Endodermal cell (in vitro differentiated cells): ENCODE measurements around the gene TMEM175. TPM values are rescaled to one million over a fixed set of nuclear protein-coding genes. Genes with fewer than 3 reads are reported as not detected.

Experiments used
- DNase-seq: peaks from one replicate; pipeline ENCODE4 v3.0.0-alpha.2; 2017
- H3K27ac ChIP-seq: 2 replicates; pipeline ENCODE4 v1.5.1; 2013; ENCODE audit warnings: mild to moderate bottlenecking, low read depth, low read length, moderate library complexity
- H3K27me3 ChIP-seq: 2 replicates; pipeline ENCODE4 v1.6.1; 2013; ENCODE audit warnings: mild to moderate bottlenecking, low read length, moderate library complexity; ENCODE audit not compliant: insufficient read depth, control insufficient read depth, poor library complexity, severe bottlenecking
- H3K36me3 ChIP-seq: 2 replicates; pipeline ENCODE4 v1.7.0; 2013; ENCODE audit warnings: mild to moderate bottlenecking, low read length, moderate library complexity; ENCODE audit not compliant: control insufficient read depth, insufficient read depth
- H3K4me1 ChIP-seq: one replicate; pipeline ENCODE4 v1.7.0; 2013; ENCODE audit warnings: low read length; ENCODE audit not compliant: control insufficient read depth, insufficient read depth
- H3K4me3 ChIP-seq: 2 replicates; pipeline ENCODE4 v1.5.1; 2013; ENCODE audit warnings: mild to moderate bottlenecking, low read length, moderate library complexity
- H3K9ac ChIP-seq: 2 replicates; pipeline ENCODE4 v1.6.1; 2013; ENCODE audit warnings: mild to moderate bottlenecking, low read length, moderate library complexity; ENCODE audit not compliant: poor library complexity, severe bottlenecking; ENCODE audit errors: extremely low read depth
- H3K9me3 ChIP-seq: 2 replicates; pipeline ENCODE4 v1.6.1; 2013; ENCODE audit warnings: mild to moderate bottlenecking, low read length, moderate library complexity; ENCODE audit not compliant: control insufficient read depth
- H3K27ac Mint-ChIP-seq: 2 replicates; pipeline ENCODE4 v1.8.0; 2020; ENCODE audit warnings: mixed read lengths
- H3K27me3 Mint-ChIP-seq: 2 replicates; pipeline ENCODE4 v1.8.0; 2021; ENCODE audit warnings: mild to moderate bottlenecking, mixed read lengths; ENCODE audit not compliant: insufficient read depth
- H3K36me3 Mint-ChIP-seq: 2 replicates; pipeline ENCODE4 v1.8.0; 2020; ENCODE audit warnings: low read depth, mixed read lengths
- H3K4me1 Mint-ChIP-seq: 2 replicates; pipeline ENCODE4 v1.8.0; 2020; ENCODE audit warnings: mixed read lengths
- H3K4me3 Mint-ChIP-seq: 2 replicates; pipeline ENCODE4 v1.8.0; 2020; ENCODE audit warnings: mild to moderate bottlenecking, moderate library complexity, mixed read lengths
- H3K9me3 Mint-ChIP-seq: 2 replicates; pipeline ENCODE4 v1.8.0; 2020; ENCODE audit warnings: mild to moderate bottlenecking, mixed read lengths
- WGBS, 2 experiments: methylation state at CpG; one replicate each; pipeline versions ENCODE4 v1.1.5 to v1.1.7; 2013; ENCODE audit warnings: missing lambda C conversion rate in 2 of 2, mixed read lengths in 1 of 2; ENCODE audit not compliant: insufficient coverage in 1 of 2, insufficient read length in 1 of 2; 5-methylcytosine and 5-hydroxymethylcytosine counted together
- total RNA-seq, 2 donors: library from RNA; stranded (reverse); fragmentation: NEBNext Ultra II Directional in 1 of 2; extraction: Animal tissue kit (Norgen Biotek cat#: 25700) in 1 of 2; gene quantifications; 2 replicates in 1 of 2; 3 replicates in 1 of 2; pipeline ENCODE4 v1.2.1, GENCODE V29; 2021
- TF ChIP-seq, protein P1 (sequence below): fragments of 200-600 bp; sonication (generic); conservative IDR thresholded peaks from 2 replicates; pipeline ENCODE4 v1.5.0; 2021; ENCODE audit warnings: antibody characterized with exemption, mild to moderate bottlenecking

The TMEM175 gene
- total RNA-seq, 2 donors from 2014 or later: 15.9 to 23.0 TPM

DNA sequence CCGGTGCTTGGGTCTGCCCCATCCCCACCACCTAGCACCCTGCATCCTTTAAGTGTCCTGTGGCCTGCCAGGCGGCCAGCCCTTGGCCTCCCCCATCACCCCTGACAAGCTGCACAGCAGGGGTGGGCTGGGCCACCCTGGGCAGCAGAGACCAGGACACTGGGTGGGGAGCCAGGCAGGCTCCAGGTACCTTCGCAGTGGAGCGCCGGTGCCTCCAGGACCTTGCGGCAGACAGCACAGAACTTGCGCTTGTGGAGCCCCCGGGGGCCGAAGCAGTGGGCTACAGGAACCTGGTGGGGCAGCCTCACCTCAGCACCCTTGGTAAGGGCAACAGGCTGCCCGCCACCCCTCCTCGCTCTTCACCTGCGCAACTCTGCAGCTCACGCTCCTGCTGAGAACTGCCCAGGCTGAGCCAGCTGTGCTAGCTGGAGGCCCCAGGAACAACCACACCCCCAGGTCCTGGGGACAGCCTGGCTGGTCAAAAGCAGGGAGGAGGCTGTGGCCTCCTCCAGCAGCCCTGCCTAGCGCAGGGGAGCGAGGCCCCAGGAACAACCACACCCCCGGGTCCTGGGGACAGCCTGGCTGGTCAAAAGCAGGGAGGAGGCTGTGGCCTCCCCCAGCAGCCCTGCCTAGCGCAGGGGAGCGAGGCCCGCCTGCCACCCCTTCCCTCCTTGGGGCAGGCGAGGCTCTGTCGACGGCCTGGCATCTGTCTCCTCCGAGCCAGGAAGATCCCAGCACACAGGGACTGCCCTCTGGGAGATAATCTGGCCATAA, 36.5 kb downstream of the TMEM175 start:
- no peak for DNase-seq
- no peaks in the 10 kb centered on the region for H3K4me1 ChIP-seq

GRCh38 chr4:970046-970745, 37.9 kb downstream of the TMEM175 start:
- Mint-ChIP-seq H3K9me3 (peaks cover 4% of the 10 kb centered on the region), H3K27me3 (peaks cover 29% of the 10 kb centered on the region), H3K4me1 (peaks cover 8% of the 10 kb centered on the region), H3K27ac (no peak overlapping the region), H3K4me3 (no peak overlapping the region), H3K36me3 (peaks cover 4% of the 10 kb centered on the region)
- H3K9me3 ChIP-seq: no peaks in the 10 kb centered on the region
- peaks cover 9% of the 10 kb centered on the region for H3K27me3 ChIP-seq
- 87 to 88% methylated on average over 22 to 25 of the region's 25 CpGs for WGBS, 2 experiments
- no peak overlapping the region for H3K27ac ChIP-seq
- TF ChIP-seq, protein P1, sequence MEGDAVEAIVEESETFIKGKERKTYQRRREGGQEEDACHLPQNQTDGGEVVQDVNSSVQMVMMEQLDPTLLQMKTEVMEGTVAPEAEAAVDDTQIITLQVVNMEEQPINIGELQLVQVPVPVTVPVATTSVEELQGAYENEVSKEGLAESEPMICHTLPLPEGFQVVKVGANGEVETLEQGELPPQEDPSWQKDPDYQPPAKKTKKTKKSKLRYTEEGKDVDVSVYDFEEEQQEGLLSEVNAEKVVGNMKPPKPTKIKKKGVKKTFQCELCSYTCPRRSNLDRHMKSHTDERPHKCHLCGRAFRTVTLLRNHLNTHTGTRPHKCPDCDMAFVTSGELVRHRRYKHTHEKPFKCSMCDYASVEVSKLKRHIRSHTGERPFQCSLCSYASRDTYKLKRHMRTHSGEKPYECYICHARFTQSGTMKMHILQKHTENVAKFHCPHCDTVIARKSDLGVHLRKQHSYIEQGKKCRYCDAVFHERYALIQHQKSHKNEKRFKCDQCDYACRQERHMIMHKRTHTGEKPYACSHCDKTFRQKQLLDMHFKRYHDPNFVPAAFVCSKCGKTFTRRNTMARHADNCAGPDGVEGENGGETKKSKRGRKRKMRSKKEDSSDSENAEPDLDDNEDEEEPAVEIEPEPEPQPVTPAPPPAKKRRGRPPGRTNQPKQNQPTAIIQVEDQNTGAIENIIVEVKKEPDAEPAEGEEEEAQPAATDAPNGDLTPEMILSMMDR: no peak
- no peaks in the 10 kb centered on the region for H3K36me3 ChIP-seq
- no peak overlapping the region for H3K9ac ChIP-seq
- DNase-seq: peak; percentile 80
- H3K4me3 ChIP-seq: no peak overlapping the region
- no peaks in the 10 kb centered on the region for H3K4me1 ChIP-seq

More for the DNA sequence above, 36.5 kb downstream of the TMEM175 start:
- H3K4me3 ChIP-seq: no peak overlapping the region
- Mint-ChIP-seq H3K27me3 (peaks cover 18% of the 10 kb centered on the region), H3K27ac (no peak overlapping the region), H3K36me3 (peaks cover 2% of the 10 kb centered on the region), H3K9me3 (no peaks in the 10 kb centered on the region), H3K4me3 (no peak overlapping the region), H3K4me1 (peaks cover 8% of the 10 kb centered on the region)
- no peaks in the 10 kb centered on the region for H3K9me3 ChIP-seq
- H3K27me3 ChIP-seq: peaks cover 9% of the 10 kb centered on the region
- H3K27ac ChIP-seq: no peak overlapping the region
- TF ChIP-seq, protein P1: no peak
- WGBS, 2 experiments: 87 to 90% methylated on average over 19 to 23 of the region's 23 CpGs
- H3K9ac ChIP-seq: no peak overlapping the region
- H3K36me3 ChIP-seq: no peaks in the 10 kb centered on the region

GRCh38 chr4:970854-971520, 38.7 kb downstream of the TMEM175 start:
- H3K9me3 ChIP-seq: no peaks in the 10 kb centered on the region
- 81 to 84% methylated on average over 17 of the region's 17 CpGs for WGBS, 2 experiments
- Mint-ChIP-seq H3K4me3 (no peak overlapping the region), H3K4me1 (peaks cover 8% of the 10 kb centered on the region), H3K9me3 (peaks cover 7% of the 10 kb centered on the region), H3K27me3 (peaks cover 31% of the 10 kb centered on the region), H3K27ac (no peak overlapping the region), H3K36me3 (peaks cover 3% of the 10 kb centered on the region)
- no peak overlapping the region for H3K4me3 ChIP-seq
- no peak overlapping the region for H3K27ac ChIP-seq
- TF ChIP-seq, protein P1: no peak
- H3K27me3 ChIP-seq: peaks cover 9% of the 10 kb centered on the region
- no peaks in the 10 kb centered on the region for H3K36me3 ChIP-seq
- DNase-seq: no peak
- H3K4me1 ChIP-seq: no peaks in the 10 kb centered on the region
- H3K9ac ChIP-seq: no peak overlapping the region
